Retina (tissue), 1 donor: ENCODE measurements around the gene MDH1.
"Not testable (repeated sequence)": the region's sequence is repeated elsewhere in the genome, so short reads cannot be mapped to it uniquely, and the experiment has no call there.

Experiments
- DNase-seq: peaks from one replicate; pipeline ENCODE4 v3.0.0-alpha.2; 2016

The MDH1 gene

DNA sequence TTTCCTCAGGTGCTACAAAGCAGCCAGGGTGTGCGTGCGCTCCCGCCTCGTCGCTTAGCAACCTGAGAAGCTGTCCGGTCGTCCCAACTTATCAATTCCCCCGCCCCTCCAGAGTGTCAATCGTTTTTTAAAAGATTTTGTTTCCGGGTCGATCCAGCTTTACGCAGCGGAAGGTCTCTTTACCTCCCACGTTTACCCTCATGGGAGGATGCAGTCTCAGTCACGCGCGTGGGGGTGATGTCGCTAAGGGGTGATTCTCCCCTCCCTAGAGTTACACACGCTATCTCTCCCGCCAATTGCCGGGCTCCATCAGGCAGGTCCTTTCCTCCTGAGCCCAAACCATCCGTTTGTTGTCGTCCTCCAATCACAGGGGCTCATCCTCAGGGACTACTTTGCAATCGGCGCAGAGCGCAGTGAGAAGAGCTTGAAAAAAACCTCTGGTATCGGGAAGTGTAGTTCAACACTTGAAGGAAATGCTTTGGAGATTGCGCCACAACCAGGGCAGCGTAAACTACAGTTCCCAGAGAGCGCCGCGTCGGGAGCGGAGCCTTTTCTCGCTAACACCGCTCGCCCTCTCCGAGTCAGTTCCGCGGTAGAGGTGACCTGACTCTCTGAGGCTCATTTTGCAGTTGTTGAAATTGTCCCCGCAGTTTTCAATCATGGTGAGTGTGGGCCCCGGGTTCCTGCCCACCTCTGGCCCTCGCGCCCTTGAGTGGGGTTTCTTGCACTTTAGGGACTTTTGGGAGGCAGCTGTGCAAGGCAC is at the start of gene MDH1, which contains the start of gene WDPCP:
TSS of gene MDH1 (plus strand) at position 579 of the 763 bp plus-strand sequence. CDS start at position 660, 81 bp downstream.
TSS of gene WDPCP (minus strand) at position 93 of the 763 bp plus-strand sequence. CDS start 206 bp downstream, outside the sequence.
- DNase-seq = peak; percentile 99

DNA sequence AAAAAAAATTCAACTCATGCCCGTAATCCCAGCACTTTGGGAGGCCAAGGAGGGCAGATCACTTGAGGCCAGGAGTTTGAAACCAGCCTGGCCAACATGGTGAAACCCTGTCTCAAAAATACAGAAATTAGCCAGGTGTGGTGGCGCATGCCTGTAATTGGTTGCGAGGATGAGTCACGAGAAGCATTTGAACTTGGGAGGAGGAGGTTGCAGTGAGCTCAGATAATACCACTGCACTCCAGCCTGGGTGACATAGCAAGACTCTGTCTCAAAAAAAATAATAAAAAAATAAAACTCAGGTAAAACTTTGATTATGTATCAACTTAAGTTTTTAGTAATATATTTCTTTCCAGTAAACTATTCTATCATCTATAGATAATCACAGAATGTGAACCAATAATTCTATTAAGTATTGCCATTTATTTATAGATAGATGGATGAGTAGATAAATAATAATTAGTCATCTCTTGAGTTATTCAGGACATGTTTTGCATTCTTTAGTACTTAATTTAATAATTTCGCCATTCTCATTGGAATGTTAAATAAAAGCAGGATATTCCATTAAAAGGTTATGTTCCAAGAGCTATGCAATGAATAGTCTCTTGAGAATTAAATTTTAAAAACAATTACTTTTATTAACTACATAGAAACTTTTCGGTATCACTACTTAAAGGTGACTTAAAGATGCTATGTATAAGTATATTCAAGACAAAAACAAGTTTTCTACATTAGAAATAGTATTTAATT is 49.2 kb upstream of the MDH1 start:
- DNase-seq = no peak

DNA sequence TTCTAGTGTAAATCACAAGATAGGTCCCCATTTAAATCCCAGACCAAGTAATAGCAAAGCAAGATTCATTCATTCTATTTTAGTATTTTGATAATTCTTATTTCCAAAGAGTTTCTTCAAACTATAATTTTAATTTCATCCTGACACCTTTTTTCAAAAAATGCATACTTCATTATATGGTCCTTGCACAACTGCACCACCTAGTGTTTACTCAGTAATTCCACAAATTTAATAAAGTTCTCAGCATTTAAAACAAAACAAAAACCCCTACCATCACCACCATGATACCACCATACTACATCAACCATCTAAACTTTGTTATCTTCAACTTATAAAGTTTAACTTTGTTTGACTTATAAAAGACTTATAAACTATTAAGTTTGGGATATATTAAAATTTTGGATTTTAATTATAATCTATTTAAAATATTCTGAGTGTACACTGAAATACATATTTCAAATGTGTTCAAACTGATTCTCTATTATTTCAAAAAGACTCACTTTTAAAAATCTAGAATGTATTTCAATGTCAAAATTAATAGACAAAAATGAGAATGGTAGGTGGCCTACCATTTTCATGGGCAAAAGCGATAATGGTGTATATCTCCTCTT is 44.6 kb upstream of the MDH1 start:
- no peak for DNase-seq

DNA sequence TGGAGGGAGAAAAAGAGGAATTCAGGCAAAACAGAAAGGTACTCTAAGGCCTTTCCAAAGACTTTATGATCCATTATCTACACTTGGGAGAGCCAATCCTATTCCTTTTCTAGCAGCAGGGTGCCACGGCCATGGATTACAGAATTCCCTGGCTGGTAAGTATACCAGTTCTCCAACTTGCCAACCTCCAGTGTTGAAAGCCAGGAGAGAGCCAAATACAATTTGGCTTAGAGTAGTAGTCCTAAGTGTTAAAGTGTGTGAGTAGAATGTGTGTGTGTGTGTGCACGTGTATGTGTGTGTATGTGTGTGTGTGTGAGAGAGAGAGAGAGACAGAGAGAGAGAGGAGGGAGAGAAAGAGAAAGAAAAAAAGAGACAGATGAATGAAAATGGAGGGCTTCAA is 43.7 kb upstream of the MDH1 start:
- no peak for DNase-seq

DNA sequence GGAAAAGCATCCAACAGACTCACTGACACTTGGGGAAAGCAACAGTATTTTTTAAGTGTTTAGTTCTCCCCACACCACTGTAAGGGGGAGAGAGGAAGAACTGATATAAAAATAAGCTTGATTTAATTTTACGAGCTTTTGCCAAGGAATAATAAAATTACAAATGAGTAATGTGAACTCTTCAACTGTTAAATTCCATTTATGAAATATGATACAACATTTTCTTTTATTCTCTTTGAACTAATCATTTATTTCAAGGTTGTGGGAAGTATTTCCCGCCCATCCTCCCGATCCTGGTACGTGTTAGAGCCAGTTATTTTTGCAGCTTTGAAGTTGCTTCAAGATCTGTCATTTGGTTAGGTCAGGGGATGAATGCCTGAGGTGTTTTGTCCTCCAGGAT is 35.7 kb upstream of the MDH1 start:
- no peak for DNase-seq

DNA sequence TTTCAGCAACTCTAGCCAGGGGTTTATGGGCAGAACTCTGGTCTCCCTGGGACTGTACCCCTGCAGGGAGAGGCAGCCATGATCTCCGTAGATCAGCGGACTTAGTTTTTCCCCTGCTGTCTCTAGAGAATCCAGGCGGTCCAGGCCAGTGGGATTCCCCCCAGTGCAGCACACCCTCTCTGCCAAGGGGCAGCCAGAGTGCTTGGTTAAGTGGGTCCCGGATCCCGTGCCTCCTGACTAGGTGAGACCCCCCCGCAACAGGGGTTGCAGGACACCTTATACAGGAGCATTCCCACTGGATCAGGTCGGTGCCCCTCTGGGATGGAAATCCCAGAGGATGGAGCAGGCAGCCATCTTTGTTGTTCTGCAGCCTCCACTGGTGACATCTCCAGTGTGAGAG is 33.5 kb upstream of the MDH1 start:
- no peak for DNase-seq

DNA sequence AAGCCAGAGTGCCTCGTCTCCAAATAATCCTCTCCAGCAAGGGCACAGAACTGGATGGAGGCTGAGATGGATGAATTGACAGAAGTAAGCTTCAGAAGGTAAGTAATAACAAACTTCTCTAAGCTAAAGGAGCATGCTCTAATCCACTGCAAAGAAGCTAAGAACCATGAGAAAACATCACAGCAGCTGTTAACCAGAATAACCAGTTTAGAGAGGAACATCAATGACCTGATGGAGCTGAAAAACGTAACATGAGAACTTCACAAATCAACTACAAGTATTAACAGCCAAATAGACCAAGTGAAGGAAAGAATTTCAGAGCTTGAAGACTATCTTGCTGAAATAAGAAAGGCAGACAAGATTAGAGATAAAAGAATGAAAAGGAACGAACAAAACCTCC is 32.8 kb upstream of the MDH1 start:
- no peak for DNase-seq

DNA sequence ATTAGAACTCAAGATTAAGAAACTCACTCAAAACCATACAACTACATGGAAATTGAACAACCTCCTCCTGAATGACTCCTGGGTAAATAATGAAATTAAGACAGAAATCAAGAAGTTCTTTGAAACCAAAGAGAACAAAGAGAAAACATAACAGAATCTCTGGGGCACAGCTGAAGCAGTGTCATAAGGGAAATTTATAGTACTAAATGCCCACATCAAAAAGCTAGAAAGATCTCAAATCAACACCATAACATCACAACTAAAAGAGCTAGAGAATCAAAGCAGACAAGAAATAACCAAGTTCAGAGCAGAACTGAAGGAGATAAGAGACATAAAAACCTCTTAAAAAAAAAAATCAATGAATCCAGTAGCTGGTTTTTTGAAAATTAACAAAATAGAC is 30.9 kb upstream of the MDH1 start:
- DNase-seq = not testable (repeated sequence)

DNA sequence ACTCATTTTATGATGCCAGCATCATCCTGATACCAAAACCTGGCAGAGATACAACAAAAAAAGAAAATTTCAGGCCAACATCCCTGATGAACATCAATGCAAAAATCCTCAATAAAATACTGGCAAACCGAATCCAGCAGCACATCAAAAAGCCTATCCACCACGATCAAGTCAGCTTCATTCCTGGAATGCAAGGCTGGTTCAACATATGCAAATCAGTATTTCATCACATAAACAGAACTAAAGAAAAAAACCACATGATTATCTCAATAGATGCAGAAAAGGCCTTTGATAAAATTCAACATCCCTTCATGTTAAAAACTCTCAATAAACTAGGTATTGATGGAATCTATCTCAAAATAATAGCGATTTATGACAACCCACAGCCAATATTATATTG is 29.8 kb upstream of the MDH1 start:
- not testable (repeated sequence) for DNase-seq

DNA sequence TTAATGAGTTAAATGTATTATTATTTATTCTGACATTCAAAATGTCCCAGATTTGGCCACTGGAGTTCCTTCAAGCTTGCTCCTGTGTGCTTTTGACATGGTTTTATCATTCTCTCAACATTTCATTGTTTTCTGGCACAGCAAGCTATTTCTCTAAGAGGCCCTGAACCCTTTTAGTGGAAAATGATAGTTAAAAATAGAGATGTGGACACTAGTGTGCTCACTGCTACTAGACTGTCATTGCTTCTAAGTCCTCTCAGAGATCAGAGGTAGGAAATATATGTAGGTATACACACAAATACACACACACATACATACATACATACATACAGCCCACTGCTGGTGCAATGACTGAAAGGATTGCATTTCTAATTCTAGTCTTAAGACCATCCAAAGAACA is 26.0 kb upstream of the MDH1 start:
- no peak for DNase-seq

DNA sequence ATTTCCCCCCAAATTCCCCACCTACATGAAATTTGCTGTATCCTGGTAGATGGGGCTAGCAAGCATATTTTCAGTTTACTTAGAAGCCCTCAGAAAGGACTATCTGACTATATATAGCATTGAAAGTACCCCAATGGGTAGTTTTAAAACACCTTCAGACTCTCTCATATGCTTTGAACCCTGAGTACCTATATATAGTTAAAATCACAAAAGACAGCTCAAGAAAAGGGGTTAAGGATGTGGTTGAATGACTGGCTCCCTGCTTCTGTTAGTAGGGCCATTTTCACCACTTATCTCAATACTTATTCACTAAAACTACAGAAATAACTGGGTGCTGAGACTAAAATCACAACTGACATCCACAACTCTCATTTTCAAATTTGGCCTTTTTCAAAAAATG is 19.0 kb upstream of the MDH1 start:
- no peak for DNase-seq

DNA sequence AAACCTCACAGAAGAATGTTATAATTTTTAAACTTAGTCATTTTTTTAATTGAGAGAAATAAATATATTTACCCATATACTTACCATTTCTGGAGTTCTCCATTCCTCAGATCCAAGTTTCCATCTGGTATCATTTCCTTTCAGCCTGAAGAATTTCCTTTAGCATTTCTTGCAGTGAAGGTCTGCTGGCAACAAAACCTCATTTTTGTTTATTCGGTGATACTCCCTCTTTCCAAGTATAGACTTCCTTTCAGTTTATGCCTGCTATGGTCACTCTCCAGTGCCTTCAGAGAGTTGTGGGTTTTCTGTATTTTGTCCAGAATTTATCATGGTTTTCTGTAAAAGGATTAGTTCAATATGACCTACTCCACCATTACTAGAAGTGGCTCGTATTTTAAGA is 17.5 kb upstream of the MDH1 start:
- DNase-seq = no peak

DNA sequence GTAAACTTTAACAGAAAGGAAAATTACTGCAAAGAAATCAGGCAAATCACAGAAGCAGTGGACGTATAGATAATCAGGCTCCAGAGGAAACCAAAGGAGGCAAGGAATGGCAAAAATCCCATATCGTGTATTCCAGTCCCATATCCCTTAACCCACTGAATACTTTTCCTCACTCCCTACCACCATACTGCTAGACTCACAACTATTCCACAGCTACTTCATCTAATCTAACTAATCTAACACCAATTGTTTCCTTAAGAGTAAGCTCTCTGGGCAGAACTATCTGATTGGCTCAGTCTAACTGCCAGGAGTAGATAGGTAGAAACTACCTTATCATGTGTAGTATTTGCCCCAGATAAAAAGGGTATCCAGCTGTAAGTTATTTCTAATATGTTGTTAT is 16.8 kb upstream of the MDH1 start:
- DNase-seq = no peak

DNA sequence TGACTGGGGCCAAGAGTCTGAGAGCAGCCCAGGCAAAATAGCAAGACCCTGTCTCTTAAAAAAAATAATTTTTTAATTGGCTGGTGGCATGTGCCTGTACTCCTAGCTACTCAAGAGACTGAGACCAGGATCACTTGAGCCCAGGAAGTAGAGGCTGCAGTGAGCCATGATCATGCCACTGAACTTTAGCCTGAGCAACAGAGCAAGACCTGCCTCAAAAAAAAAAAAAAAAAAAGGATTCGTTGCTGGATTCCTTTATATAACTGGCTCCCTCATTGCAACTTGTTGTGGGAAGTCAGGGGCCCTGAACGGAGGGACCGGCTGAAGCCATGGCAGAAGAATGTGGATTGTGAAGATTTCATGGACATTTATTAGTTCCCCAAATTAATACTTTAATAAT is 15.7 kb upstream of the MDH1 start:
- DNase-seq = not testable (repeated sequence)

DNA sequence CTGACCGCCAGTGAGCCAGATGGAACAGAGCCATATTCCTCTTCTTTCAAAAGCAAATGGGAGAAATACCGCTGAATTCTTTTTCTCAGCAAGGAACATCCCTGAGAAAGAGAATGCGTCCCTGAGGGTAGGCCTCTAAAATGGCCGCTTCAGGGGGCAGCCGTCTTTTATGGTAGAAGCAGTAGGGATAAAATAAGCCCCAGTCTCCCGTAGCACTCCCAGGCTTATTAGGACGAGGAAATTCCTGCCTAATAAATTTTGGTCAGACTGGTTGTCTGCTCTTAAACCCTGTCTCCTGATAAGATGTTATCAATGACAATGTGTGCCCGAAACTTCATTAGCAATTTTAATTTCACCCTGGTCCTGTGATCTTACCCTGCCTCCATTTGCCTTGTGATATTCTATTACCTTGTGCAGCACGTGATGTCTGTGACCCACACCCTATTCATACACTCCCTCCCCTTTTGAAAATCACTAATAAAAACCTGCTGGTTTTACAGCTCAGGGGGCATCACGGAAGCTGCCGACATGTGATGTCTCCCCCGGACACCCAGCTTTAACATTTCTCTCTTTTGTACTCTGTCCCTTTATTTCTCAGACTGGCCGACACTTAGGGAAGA is 14.9 kb upstream of the MDH1 start:
- DNase-seq = not testable (repeated sequence)

DNA sequence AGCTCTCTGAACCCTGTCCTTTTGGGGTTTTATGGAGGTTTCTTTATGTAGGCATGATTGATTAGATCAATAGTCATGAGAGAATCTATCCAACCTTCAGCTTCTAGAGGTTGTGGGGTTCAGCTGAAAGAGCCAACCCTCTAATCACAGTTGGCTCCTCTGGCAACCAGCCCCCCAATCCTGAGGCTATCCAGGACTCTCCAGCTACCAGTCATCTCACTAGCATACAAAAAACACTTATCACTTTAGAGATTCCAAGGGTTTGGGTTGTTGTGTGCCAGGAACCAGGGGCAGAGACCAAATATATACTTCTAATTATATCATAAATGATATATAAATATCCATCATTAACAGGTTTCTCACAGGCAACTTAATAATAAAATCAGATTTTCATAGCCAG is 12.2 kb upstream of the MDH1 start:
- no peak for DNase-seq

DNA sequence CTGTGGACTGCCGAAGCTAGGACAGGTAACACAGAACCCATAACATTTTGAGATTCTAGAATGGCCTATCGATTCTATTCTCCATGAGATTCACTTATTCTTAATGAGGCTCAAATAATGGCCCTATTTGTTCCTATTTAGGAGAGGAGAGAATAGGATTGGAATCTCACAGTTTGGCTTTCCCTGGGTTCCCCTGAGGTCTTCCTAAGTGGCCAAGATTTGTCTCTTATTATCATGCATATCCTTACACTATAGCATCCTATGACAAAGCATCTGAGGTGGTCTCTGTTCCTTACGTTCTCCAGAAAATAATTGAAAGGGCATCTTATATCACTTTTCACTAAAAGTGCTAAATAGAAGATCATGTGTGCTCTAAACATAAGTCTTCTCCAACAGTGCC is 10.0 kb upstream of the MDH1 start:
- no peak for DNase-seq

DNA sequence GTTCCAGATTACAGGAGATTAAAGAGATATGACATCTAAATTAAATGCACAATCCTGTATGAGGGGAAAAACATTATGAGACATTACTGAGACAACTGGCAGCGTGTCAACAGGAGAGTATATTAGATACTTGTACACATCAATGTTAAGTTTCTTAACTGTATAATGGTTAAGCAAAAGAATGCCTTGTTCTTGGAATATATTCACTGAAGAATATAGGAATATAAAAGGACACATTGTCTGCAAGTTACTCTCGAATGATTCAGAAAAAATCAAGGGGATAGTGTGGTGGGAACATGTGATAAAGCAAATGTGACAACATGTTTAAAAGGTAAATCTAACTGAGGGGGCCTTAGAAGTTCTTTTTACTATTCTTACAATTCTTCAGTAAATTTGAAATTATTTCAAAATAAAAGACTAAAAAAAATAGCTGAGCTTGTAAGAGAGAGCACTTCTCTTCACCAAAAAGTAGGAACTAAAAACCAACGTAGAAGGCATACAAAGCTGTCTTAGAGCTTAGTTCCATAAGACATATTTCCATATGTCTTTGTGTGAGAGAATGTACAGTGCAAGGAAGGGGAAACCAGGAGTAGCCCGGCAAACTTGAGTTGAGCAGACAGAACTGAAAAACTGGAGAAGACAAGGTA is 8.0 kb upstream of the MDH1 start:
- no peak for DNase-seq

DNA sequence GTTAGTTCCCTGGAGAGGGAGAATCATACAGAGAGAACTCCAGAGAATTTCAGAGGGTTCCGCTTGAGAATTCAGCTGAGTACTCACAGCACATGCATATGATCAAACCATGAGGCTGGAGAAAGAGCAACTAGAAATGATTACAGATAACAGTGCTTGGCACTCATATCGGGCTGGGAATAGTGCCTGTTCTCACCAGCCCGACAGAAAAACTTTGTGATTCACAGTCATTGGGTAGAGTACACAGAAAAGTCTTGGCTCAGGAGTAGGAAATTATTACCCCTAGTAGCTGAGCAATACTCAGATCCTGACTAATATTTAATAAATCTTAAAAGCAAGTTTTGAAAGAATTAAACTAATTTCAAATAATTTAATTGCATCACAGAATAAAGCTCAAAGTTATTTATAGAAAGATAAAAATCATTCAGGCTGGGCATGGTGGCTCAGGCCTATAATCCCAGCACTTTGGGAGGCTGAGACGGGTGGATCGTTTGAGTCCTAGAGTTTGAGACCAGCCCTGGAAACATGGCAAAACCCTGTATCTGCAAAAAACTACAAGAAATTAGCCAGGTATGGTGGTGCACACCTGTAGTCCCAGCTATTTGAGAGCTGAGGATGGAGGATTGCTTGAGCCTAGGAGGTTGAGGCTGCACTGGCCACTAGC is 7.3 kb upstream of the MDH1 start:
- no peak for DNase-seq

DNA sequence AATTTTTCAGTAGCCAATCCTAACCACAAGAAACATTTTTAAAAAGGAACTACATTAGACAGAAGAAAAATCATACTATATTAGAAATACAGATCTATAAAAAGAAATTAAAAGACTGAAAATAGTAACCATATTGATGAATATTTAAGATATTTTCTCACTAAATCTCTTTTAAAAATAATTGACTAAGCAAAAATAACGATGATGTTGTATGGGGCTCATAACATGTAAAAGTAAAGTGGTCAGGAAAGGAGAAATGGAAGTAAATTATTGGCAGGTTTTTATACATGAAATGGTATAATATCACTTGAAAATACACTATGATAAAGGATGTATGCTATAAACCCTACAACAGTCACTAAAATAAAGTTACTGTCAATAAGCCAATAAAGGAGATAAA is 5.9 kb upstream of the MDH1 start:
- no peak for DNase-seq

DNA sequence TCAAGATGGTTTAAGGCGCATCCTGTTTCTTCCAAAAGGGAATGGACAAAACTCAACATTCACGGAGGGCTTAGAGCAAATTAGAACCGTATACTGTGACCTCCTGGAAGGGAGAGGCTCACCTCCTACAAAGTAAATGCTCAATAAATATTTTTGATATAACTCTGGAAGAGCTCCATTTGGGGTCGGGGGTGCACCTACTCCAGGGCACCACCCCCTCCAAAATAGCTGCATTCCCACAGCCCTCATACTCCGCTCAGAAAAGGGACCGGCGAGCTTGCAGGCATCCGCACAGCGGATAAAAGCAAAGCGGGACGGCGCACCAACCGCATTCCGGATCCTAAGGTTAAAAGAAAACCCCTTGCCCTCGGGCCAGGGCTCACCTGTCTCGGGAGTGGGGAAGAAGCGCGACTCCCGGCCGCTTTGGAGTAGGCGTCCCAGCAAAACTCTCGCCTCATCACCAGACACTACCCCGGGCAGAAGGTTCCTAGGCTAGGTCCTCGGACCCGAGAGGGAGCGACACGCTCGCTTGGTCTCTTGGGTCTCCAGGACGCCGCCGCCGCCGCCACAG is 864 bp upstream of the MDH1 start:
- DNase-seq = no peak
